Urinary bladder (tissue), 4 donors: ENCODE results near the gene XPNPEP1. TPM values are rescaled to one million over a fixed set of nuclear protein-coding genes. Genes with fewer than 3 reads are reported as not detected.

ENCODE experiments used
- DNase-seq: peaks from one replicate; pipeline ENCODE4 v3.0.0-alpha.2; 2015; ENCODE audit errors: extremely low spot score
- H3K27ac ChIP-seq: one replicate; pipeline ENCODE4 v1.5.1; 2013; ENCODE audit warnings: low read depth, mild to moderate bottlenecking, moderate library complexity
- H3K36me3 ChIP-seq: one replicate; pipeline ENCODE4 v1.6.1; 2013; ENCODE audit warnings: mild to moderate bottlenecking, moderate library complexity; ENCODE audit not compliant: insufficient read depth
- H3K4me1 ChIP-seq: one replicate; pipeline ENCODE4 v1.6.1; 2013; ENCODE audit warnings: mild to moderate bottlenecking, moderate library complexity; ENCODE audit not compliant: insufficient read depth
- H3K4me3 ChIP-seq: one replicate; pipeline ENCODE4 v1.5.1; 2013; ENCODE audit warnings: low read depth, low read length
- WGBS: extraction: QIAGEN DNeasy Blood & Tissue Kit; methylation state at CpG from one replicate; pipeline ENCODE4 v1.1.7; 2013; 5-methylcytosine and 5-hydroxymethylcytosine counted together
- polyA plus RNA-seq: library from polyadenylated mRNA; stranded (reverse); fragments of 200-250 nt; gene quantifications from one replicate; pipeline ENCODE4 v1.2.3, GENCODE V29; 2013
- small RNA-seq: library from RNA; depleted of rRNA; stranded (forward); fragments of <200 nt; gene quantifications from one replicate; pipeline ENCODE3, GENCODE V24; 2014
- total RNA-seq: library from RNA; depleted of rRNA; stranded (reverse); fragments of >200 nt; gene quantifications from one replicate; pipeline ENCODE4 v1.2.3, GENCODE V29; 2014
- donor health status: healthy with polysubstance abuse.
- donor health status: healthy.

Gene XPNPEP1
- total and polyA plus RNA-seq, 2 donors, result 38.1 to 89.1 TPM

- Histone ChIP-seq H3K27ac (no peak overlapping the region), H3K36me3 (no peaks in the 10 kb centered on the region), H3K4me1 (no peaks in the 10 kb centered on the region), H3K4me3 (no peak overlapping the region)
- no peak for DNase-seq
- WGBS, result 71% methylated on average over 4 of the region's 4 CpGs
These were observed 85.9 kb downstream of the XPNPEP1 start for GRCh38 chr10:109837384-109837783.

GRCh38 chr10:109835257-109835656, 88.1 kb downstream of the XPNPEP1 start:
- DNase-seq, result no peak
- no peaks in the 10 kb centered on the region for H3K36me3 ChIP-seq
- H3K4me1 ChIP-seq, result no peaks in the 10 kb centered on the region
- 56% methylated on average over 1 of the region's 1 CpG for WGBS
- H3K27ac ChIP-seq, result no peak overlapping the region
- no peak overlapping the region for H3K4me3 ChIP-seq

- DNase-seq, result no peak
- Histone ChIP-seq H3K4me3 (no peak overlapping the region), H3K4me1 (no peaks in the 10 kb centered on the region), H3K36me3 (no peaks in the 10 kb centered on the region), H3K27ac (no peak overlapping the region)
- WGBS, result 97% methylated on average over 9 of the region's 9 CpGs
These were observed 91.5 kb downstream of the XPNPEP1 start for GRCh38 chr10:109831846-109832245.

GRCh38 chr10:109824206-109824605, 99.1 kb downstream of the XPNPEP1 start:
- H3K27ac ChIP-seq, result no peak overlapping the region
- WGBS, result 55% methylated on average over 1 of the region's 1 CpG
- DNase-seq, result no peak
- no peaks in the 10 kb centered on the region for H3K4me1 ChIP-seq
- no peak overlapping the region for H3K4me3 ChIP-seq
- no peaks in the 10 kb centered on the region for H3K36me3 ChIP-seq

- Histone ChIP-seq H3K27ac (no peak overlapping the region), H3K36me3 (no peaks in the 10 kb centered on the region), H3K4me1 (no peaks in the 10 kb centered on the region), H3K4me3 (no peak overlapping the region)
- 90% methylated on average over 3 of the region's 3 CpGs for WGBS
- DNase-seq, result no peak
These were observed 100.1 kb downstream of the XPNPEP1 start for GRCh38 chr10:109823196-109823595.

GRCh38 chr10:109821672-109822071, 101.6 kb downstream of the XPNPEP1 start:
- 64% methylated on average over 5 of the region's 5 CpGs for WGBS
- no peak for DNase-seq
- H3K27ac ChIP-seq, result no peak overlapping the region
- no peak overlapping the region for H3K4me3 ChIP-seq
- H3K4me1 ChIP-seq, result no peaks in the 10 kb centered on the region
- no peaks in the 10 kb centered on the region for H3K36me3 ChIP-seq

- H3K4me1 ChIP-seq, result no peaks in the 10 kb centered on the region
- no peak overlapping the region for H3K4me3 ChIP-seq
- DNase-seq, result no peak
- no peaks in the 10 kb centered on the region for H3K36me3 ChIP-seq
- 76% methylated on average over 7 of the region's 7 CpGs for WGBS
- no peak overlapping the region for H3K27ac ChIP-seq
These were observed 102.5 kb downstream of the XPNPEP1 start for GRCh38 chr10:109820620-109821405.

GRCh38 chr10:109819807-109820206, 103.5 kb downstream of the XPNPEP1 start:
- DNase-seq, result no peak
- H3K36me3 ChIP-seq, result no peaks in the 10 kb centered on the region
- no peak overlapping the region for H3K27ac ChIP-seq
- H3K4me1 ChIP-seq, result no peaks in the 10 kb centered on the region
- no peak overlapping the region for H3K4me3 ChIP-seq
- 86% methylated on average over 3 of the region's 3 CpGs for WGBS

Small RNA genes lying within 50 kb of the gene (small RNA-seq; reads per million reads assigned to genes)
- gene RNU4-5P, result not detected

Other genes with a start within 250 kb of the XPNPEP1 start
- 444 TPM for gene ADD3, start 84.5 kb upstream of the XPNPEP1 start, total RNA-seq
- gene ADD3, start 84.5 kb upstream of the XPNPEP1 start, polyA plus RNA-seq, result 83.4 TPM